Uterus (tissue), 2 donors: ENCODE measurements around the gene LTK.

Experiments
- POLR2A ChIP-seq, 2 donors: fragments of 450-650 bp; IDR thresholded peaks; one replicate each; pipeline ENCODE4 v1.6.1; 2016; ENCODE audit warnings: antibody characterized with exemption in 2 of 2, mild to moderate bottlenecking in 1 of 2, moderate library complexity in 1 of 2
- TF ChIP-seq, protein P1 (sequence below), 4 experiments: fragments of 200-600 bp in 2 of 4; fragments of 450-650 bp in 2 of 4; sonication (generic) in 2 of 4; IDR thresholded peaks; one replicate each; pipeline ENCODE4 v1.5.1; 2016 to 2019; ENCODE audit warnings: antibody characterized with exemption in 4 of 4, mild to moderate bottlenecking in 2 of 4, moderate library complexity in 1 of 4

- TF ChIP-seq, protein P1, sequence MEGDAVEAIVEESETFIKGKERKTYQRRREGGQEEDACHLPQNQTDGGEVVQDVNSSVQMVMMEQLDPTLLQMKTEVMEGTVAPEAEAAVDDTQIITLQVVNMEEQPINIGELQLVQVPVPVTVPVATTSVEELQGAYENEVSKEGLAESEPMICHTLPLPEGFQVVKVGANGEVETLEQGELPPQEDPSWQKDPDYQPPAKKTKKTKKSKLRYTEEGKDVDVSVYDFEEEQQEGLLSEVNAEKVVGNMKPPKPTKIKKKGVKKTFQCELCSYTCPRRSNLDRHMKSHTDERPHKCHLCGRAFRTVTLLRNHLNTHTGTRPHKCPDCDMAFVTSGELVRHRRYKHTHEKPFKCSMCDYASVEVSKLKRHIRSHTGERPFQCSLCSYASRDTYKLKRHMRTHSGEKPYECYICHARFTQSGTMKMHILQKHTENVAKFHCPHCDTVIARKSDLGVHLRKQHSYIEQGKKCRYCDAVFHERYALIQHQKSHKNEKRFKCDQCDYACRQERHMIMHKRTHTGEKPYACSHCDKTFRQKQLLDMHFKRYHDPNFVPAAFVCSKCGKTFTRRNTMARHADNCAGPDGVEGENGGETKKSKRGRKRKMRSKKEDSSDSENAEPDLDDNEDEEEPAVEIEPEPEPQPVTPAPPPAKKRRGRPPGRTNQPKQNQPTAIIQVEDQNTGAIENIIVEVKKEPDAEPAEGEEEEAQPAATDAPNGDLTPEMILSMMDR (IDR thresholded peaks at IDR 0.05), result no peak
- no peak for TF ChIP-seq POLR2A (IDR thresholded peaks at IDR 0.05)
Observed at GRCh38 chr15:41487381-41487780, 26.2 kb downstream of the LTK start.
